Tibial artery (tissue), 4 donors: ENCODE data around the gene PAX5.

Experiments
- DNase-seq, 2 donors: peaks; one replicate each; pipeline ENCODE4 v3.0.0-alpha.2; 2019
- H3K27ac ChIP-seq, 2 donors: fragments of 200-600 bp; sonication (generic) in 1 of 2; 1 replicate in 1 of 2; 2 replicates in 1 of 2; pipeline ENCODE4 v1.5.1; 2018 to 2019; ENCODE audit warnings: mild to moderate bottlenecking in 1 of 2
- H3K27me3 ChIP-seq, 2 donors: fragments of 200-600 bp; sonication (generic) in 1 of 2; one replicate each; pipeline versions ENCODE4 v1.5.1 to v1.6.0; 2016 to 2019
- H3K36me3 ChIP-seq, 3 donors: fragments of 200-600 bp; sonication (generic) in 2 of 3; one replicate each; pipeline ENCODE4 v1.5.1; 2016 to 2019; ENCODE audit warnings: mild to moderate bottlenecking in 2 of 3
- H3K4me1 ChIP-seq, 4 donors: fragments of 200-600 bp; sonication (generic) in 2 of 4; 1 replicate in 3 of 4; 2 replicates in 1 of 4; pipeline ENCODE4 v1.5.1; 2016 to 2019
- H3K4me3 ChIP-seq, 2 donors: fragments of 200-600 bp; sonication (generic) in 1 of 2; 1 replicate in 1 of 2; 2 replicates in 1 of 2; pipeline ENCODE4 v1.5.1; 2018 to 2019; ENCODE audit warnings: mild to moderate bottlenecking in 2 of 2
- H3K9me3 ChIP-seq, 3 donors: fragments of 200-600 bp; sonication (generic) in 1 of 3; one replicate each; pipeline ENCODE4 v1.5.1; 2016 to 2019
- intact Hi-C: fragments of 100-400 bp; cut with DNase I; formaldehyde crosslinking; loops from one replicate; pipeline ENCODE4 v1.15.0; 2023; ENCODE audit warnings: low total_unique reads
- TF ChIP-seq, protein P1 (sequence below), 2 experiments: fragments of 200-600 bp in 1 of 2; fragments of 450-650 bp in 1 of 2; IDR thresholded peaks; one replicate each; pipeline ENCODE4 v1.5.1; 2017 to 2019; ENCODE audit warnings: antibody characterized with exemption in 2 of 2, mild to moderate bottlenecking in 1 of 2, moderate library complexity in 1 of 2

The PAX5 gene

DNA sequence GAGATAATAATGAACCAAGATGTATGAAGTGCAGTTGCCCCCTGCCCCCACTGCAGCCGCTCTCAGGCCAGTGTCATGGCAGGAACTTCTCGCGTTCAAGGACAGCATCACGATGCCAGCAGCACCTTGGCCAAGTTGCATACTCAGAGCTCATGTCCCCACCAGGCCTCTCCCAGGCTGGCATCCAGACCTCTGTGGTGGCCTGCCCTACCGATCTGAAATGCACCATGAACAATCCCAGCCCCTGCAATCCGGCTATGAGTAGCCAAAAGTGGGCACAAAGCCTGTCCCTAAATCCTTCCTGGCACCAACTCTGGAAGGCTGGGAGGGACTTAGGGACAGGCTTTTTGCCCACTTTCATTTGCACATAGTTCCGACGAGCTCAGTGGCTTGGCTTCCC, 140.9 kb downstream of the PAX5 start:
- no peaks in the 10 kb centered on the region for H3K9me3 ChIP-seq
- TF ChIP-seq, protein P1, sequence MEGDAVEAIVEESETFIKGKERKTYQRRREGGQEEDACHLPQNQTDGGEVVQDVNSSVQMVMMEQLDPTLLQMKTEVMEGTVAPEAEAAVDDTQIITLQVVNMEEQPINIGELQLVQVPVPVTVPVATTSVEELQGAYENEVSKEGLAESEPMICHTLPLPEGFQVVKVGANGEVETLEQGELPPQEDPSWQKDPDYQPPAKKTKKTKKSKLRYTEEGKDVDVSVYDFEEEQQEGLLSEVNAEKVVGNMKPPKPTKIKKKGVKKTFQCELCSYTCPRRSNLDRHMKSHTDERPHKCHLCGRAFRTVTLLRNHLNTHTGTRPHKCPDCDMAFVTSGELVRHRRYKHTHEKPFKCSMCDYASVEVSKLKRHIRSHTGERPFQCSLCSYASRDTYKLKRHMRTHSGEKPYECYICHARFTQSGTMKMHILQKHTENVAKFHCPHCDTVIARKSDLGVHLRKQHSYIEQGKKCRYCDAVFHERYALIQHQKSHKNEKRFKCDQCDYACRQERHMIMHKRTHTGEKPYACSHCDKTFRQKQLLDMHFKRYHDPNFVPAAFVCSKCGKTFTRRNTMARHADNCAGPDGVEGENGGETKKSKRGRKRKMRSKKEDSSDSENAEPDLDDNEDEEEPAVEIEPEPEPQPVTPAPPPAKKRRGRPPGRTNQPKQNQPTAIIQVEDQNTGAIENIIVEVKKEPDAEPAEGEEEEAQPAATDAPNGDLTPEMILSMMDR (IDR thresholded peaks at IDR 0.05) = no peak

DNA sequence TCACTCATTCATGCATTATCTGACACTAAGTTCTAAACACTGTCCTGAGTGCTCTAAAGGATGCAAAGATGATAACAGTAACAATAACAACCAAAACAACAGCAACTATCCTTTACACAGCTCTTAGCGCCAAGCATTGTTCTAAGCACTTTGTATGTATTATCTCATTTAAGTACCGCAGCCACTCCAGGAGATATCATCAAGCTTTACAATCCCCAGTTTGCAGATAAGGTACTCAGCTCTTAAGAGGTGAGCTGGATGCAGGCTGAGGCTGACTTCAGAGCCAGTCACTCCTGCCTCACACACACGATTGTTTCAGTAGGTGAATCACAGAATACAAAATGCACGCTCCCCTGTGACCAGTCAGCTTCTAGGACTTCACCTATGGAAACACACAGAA, 141.8 kb downstream of the PAX5 start:
- intact Hi-C loops = no loop called here
- no peaks in the 10 kb centered on the region for H3K36me3 ChIP-seq
- TF ChIP-seq, protein P1 (IDR thresholded peaks at IDR 0.05) = no peak
- peak in 1 of 2 donors; percentile 21 for DNase-seq
- no peak overlapping the region for H3K27ac ChIP-seq
- no peak overlapping the region for H3K4me3 ChIP-seq
- H3K4me1 ChIP-seq = no peaks in the 10 kb centered on the region
- peaks cover 0 to 34% of the 10 kb centered on the region in 2 donors for H3K27me3 ChIP-seq
- H3K9me3 ChIP-seq = no peaks in the 10 kb centered on the region

More for the DNA sequence above, 140.9 kb downstream of the PAX5 start:
- intact Hi-C loops = no loop called here
- Histone ChIP-seq H3K27ac (no peak overlapping the region), H3K27me3 (peaks cover 0 to 34% of the 10 kb centered on the region in 2 donors), H3K4me1 (no peaks in the 10 kb centered on the region), H3K36me3 (no peaks in the 10 kb centered on the region), H3K4me3 (no peak overlapping the region)
- DNase-seq = no peak

DNA sequence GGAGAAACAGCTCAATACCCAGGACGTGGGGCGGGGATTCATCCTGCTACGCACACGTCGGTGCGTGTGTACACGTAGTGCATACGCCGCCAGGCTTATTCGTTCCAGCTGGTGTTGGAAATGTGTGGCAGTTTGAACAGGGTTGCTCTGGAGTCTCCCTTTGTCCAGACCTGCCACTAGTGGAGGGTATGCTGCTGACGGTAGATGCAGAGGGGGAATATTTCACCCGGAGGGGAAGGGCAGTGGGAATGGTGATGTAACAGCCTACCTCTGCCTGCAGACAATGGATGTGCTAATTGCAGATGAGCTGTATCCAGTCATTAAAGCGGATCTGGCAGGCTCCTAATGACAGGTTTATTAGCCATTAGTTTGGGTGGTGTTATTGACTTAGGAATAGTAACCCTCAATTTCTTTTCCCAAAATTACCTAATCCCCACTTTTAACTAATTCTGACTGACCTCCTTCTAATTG, 142.7 kb downstream of the PAX5 start:
- peak in 1 of 2 donors; percentile 32 for DNase-seq
- TF ChIP-seq, protein P1 (IDR thresholded peaks at IDR 0.05) = no peak
- H3K4me1 ChIP-seq = no peaks in the 10 kb centered on the region
- H3K9me3 ChIP-seq = no peaks in the 10 kb centered on the region
- H3K36me3 ChIP-seq = no peaks in the 10 kb centered on the region
- no peak overlapping the region for H3K4me3 ChIP-seq
- peaks cover 0 to 28% of the 10 kb centered on the region in 2 donors for H3K27me3 ChIP-seq
- intact Hi-C loops = no loop called here
- no peak overlapping the region for H3K27ac ChIP-seq

DNA sequence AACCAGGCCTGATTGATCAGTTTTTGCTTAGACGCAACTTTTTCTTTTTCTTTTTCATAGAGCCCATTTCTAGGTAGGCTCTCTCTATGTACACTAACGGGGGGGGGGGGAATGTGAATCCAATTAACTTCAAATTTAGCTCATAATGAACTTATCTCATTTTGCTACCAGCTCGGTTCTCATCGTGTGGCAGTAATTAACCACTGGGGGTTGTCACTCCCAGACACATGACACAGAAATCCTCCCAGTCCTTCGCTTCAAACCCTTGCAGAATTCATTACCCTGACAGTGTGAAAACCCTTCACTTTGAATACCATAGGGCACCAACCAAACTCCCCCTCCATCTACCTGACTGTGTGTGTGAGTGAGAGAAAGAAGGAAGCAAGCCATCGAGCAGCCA, 144.2 kb downstream of the PAX5 start:
- H3K9me3 ChIP-seq = no peaks in the 10 kb centered on the region
- no peaks in the 10 kb centered on the region for H3K36me3 ChIP-seq
- H3K4me3 ChIP-seq = no peak overlapping the region
- no peaks in the 10 kb centered on the region for H3K4me1 ChIP-seq
- H3K27ac ChIP-seq = no peak overlapping the region
- peaks cover 0 to 25% of the 10 kb centered on the region in 2 donors for H3K27me3 ChIP-seq
- DNase-seq = no peak
- TF ChIP-seq, protein P1 (IDR thresholded peaks at IDR 0.05) = no peak
- intact Hi-C loops = no loop called here

DNA sequence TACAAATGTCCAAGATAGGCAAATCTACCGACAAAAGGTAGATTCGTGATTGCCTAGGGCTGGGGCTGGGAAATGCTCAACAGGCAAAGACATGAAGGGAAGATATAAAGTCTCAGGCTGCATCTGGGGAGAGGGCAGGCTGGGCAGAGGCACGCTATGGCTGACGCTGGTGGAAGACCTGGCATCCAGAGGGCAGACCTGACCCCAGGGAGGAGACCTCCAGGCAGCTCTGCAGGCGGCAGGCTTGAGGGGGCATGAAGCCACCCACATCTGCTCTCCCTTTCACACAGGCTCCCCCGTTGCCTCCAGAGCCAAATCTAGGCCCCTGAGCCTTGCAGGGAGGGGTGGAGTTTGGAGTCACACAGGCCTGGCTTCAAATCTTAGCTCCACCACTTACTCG, 145.5 kb downstream of the PAX5 start:
- no peak overlapping the region for H3K27ac ChIP-seq
- H3K9me3 ChIP-seq = no peaks in the 10 kb centered on the region
- peaks cover 0 to 25% of the 10 kb centered on the region in 2 donors for H3K27me3 ChIP-seq
- DNase-seq = no peak
- no peak overlapping the region for H3K4me3 ChIP-seq
- TF ChIP-seq, protein P1 (IDR thresholded peaks at IDR 0.05) = no peak
- no peaks in the 10 kb centered on the region for H3K36me3 ChIP-seq
- intact Hi-C loops = no loop called here
- no peaks in the 10 kb centered on the region for H3K4me1 ChIP-seq

DNA sequence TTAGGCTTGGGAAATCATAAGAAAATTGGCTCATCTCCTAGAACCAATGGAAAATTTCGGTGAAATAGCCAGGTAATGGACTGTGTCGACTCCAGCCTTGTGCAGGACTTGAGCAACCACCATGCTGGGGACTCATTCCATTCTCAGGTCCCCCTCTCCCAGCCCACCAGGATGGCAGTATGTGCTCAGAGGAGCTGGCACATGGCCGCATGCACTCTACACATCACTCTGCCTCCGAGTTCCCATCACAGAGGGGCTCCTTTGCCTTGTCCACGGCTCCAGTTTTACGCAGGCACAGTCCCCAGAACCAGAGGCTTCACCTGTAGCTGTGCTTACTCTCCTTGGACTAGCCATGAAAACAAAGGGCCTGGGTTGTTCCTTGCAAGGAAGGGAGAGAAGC, 149.3 kb downstream of the PAX5 start:
- Histone ChIP-seq H3K9me3 (no peaks in the 10 kb centered on the region), H3K4me3 (no peak overlapping the region), H3K27me3 (peaks cover 0 to 5% of the 10 kb centered on the region in 2 donors), H3K36me3 (no peaks in the 10 kb centered on the region), H3K27ac (no peak overlapping the region), H3K4me1 (no peaks in the 10 kb centered on the region)
- intact Hi-C loops = no loop called here
- TF ChIP-seq, protein P1 (IDR thresholded peaks at IDR 0.05) = no peak
- DNase-seq = no peak
